Measurements from ENCODE around the gene URB2. TPM values are rescaled to one million over a fixed set of nuclear protein-coding genes. Genes with fewer than 3 reads are reported as not detected.
"Not testable (repeated sequence)": the region's sequence is repeated elsewhere in the genome, so short reads cannot be mapped to it uniquely, and the experiment has no call there.

Gene URB2
- total RNA-seq, 1 donor from 2014 or later = 27.0 TPM

GRCh38 chr1:229620876-229621275 lies 5.2 kb upstream of the URB2 start:
- Mint-ChIP-seq H3K4me3 (ENCODE audit: low read depth) (no peak overlapping the region), H3K36me3 (ENCODE audit: low read depth) (peaks cover 12% of the 10 kb centered on the region), H3K9me3 (no peaks in the 10 kb centered on the region), H3K27ac (no peak overlapping the region), H3K4me1 (ENCODE audit: low read depth) (peaks cover 39% of the 10 kb centered on the region), H3K27me3 (ENCODE audit: low read depth) (no peaks in the 10 kb centered on the region)
- DNase-seq (ENCODE audit: low spot score) = no peak
- intact Hi-C loops (cut with micrococcal nuclease) = loop anchor here (10.0 kb wide), 2 partner anchors 176 to 366 kb away; no protein-coding TSS in a partner anchor

- H3K9me3 Mint-ChIP-seq = no peaks in the 10 kb centered on the region
- peaks cover 12% of the 10 kb centered on the region for H3K36me3 Mint-ChIP-seq (ENCODE audit: low read depth)
- H3K4me1 Mint-ChIP-seq (ENCODE audit: low read depth) = peaks cover 39% of the 10 kb centered on the region
- no peak for DNase-seq (ENCODE audit: low spot score)
- H3K4me3 Mint-ChIP-seq (ENCODE audit: low read depth) = no peak overlapping the region
- intact Hi-C loops (cut with micrococcal nuclease) = loop anchor here (10.0 kb wide), 2 partner anchors 177 to 367 kb away; no protein-coding TSS in a partner anchor
- H3K27me3 Mint-ChIP-seq (ENCODE audit: low read depth) = no peaks in the 10 kb centered on the region
- H3K27ac Mint-ChIP-seq = no peak overlapping the region
These were observed 4.4 kb upstream of the URB2 start for GRCh38 chr1:229621663-229622062.

GRCh38 chr1:229622641-229623120 lies 3.4 kb upstream of the URB2 start:
- H3K27me3 Mint-ChIP-seq (ENCODE audit: low read depth); H3K27ac Mint-ChIP-seq; H3K9me3 Mint-ChIP-seq; DNase-seq (ENCODE audit: low spot score); H3K4me3 Mint-ChIP-seq (ENCODE audit: low read depth): not testable (repeated sequence)
- H3K36me3 Mint-ChIP-seq (ENCODE audit: low read depth) = peaks cover 12% of the 10 kb centered on the region
- intact Hi-C loops (cut with micrococcal nuclease) = loop anchor here (10.0 kb wide), 2 partner anchors 178 to 368 kb away; no protein-coding TSS in a partner anchor
- peaks cover 50% of the 10 kb centered on the region for H3K4me1 Mint-ChIP-seq (ENCODE audit: low read depth)

- Mint-ChIP-seq H3K27me3 (ENCODE audit: low read depth) (no peaks in the 10 kb centered on the region), H3K4me1 (ENCODE audit: low read depth) (peaks cover 49% of the 10 kb centered on the region), H3K36me3 (ENCODE audit: low read depth) (peaks cover 12% of the 10 kb centered on the region), H3K9me3 (no peaks in the 10 kb centered on the region), H3K27ac (no peak overlapping the region), H3K4me3 (ENCODE audit: low read depth) (no peak overlapping the region)
- intact Hi-C loops (cut with micrococcal nuclease) = loop anchor here (10.0 kb wide), 2 partner anchors 178 to 368 kb away; no protein-coding TSS in a partner anchor
- DNase-seq (ENCODE audit: low spot score) = no peak
These were observed 2.8 kb upstream of the URB2 start for GRCh38 chr1:229623225-229623624.

GRCh38 chr1:229623838-229624237 lies 2.2 kb upstream of the URB2 start:
- H3K27ac Mint-ChIP-seq = no peak overlapping the region
- no peaks in the 10 kb centered on the region for H3K27me3 Mint-ChIP-seq (ENCODE audit: low read depth)
- peaks cover 52% of the 10 kb centered on the region for H3K4me1 Mint-ChIP-seq (ENCODE audit: low read depth)

GRCh38 chr1:229624521-229625070 lies 1.5 kb upstream of the URB2 start:
- H3K36me3 Mint-ChIP-seq (ENCODE audit: low read depth) = peaks cover 24% of the 10 kb centered on the region
- H3K4me1 Mint-ChIP-seq (ENCODE audit: low read depth) = peaks cover 55% of the 10 kb centered on the region

More at GRCh38 chr1:229623838-229624237, 2.2 kb upstream of the URB2 start:
- peak overlapping the region; percentile 92 for H3K4me3 Mint-ChIP-seq (ENCODE audit: low read depth)
- no peak for DNase-seq (ENCODE audit: low spot score)
- peaks cover 18% of the 10 kb centered on the region for H3K36me3 Mint-ChIP-seq (ENCODE audit: low read depth)
- no peaks in the 10 kb centered on the region for H3K9me3 Mint-ChIP-seq
- intact Hi-C loops (cut with micrococcal nuclease) = loop anchor here (2.0 to 10.0 kb wide), 3 partner anchors 179 to 1019 kb away; partner anchors contain the start of gene COG2

GRCh38 chr1:229625071-229625914 lies 754 bp upstream of the URB2 start:
- no peaks in the 10 kb centered on the region for H3K27me3 Mint-ChIP-seq (ENCODE audit: low read depth)
- peaks cover 53% of the 10 kb centered on the region for H3K4me1 Mint-ChIP-seq (ENCODE audit: low read depth)
- intact Hi-C loops (cut with micrococcal nuclease) = loop anchor here (2.0 to 10.0 kb wide), 5 partner anchors 118 to 1018 kb away; partner anchors contain the start of genes COG2 and NUP133
- peak; percentile 33 for DNase-seq (ENCODE audit: low spot score)
- no peaks in the 10 kb centered on the region for H3K9me3 Mint-ChIP-seq
- H3K4me3 Mint-ChIP-seq (ENCODE audit: low read depth) = peak overlapping the region; percentile 92
- peak overlapping the region; percentile 83 for H3K27ac Mint-ChIP-seq
- peaks cover 29% of the 10 kb centered on the region for H3K36me3 Mint-ChIP-seq (ENCODE audit: low read depth)

More at GRCh38 chr1:229624521-229625070, 1.5 kb upstream of the URB2 start:
- no peak for DNase-seq (ENCODE audit: low spot score)
- peak overlapping the region; percentile 83 for H3K27ac Mint-ChIP-seq
- H3K27me3 Mint-ChIP-seq (ENCODE audit: low read depth) = no peaks in the 10 kb centered on the region
- intact Hi-C loops (cut with micrococcal nuclease) = loop anchor here (2.0 to 10.0 kb wide), 5 partner anchors 117 to 1018 kb away; partner anchors contain the start of genes COG2 and NUP133
- H3K4me3 Mint-ChIP-seq (ENCODE audit: low read depth) = peak overlapping the region; percentile 92
- no peaks in the 10 kb centered on the region for H3K9me3 Mint-ChIP-seq

- H3K27me3 Mint-ChIP-seq (ENCODE audit: low read depth) = no peaks in the 10 kb centered on the region
- no peaks in the 10 kb centered on the region for H3K9me3 Mint-ChIP-seq
- intact Hi-C loops (cut with micrococcal nuclease) = loop anchor here (5.0 to 10.0 kb wide), 4 partner anchors 120 to 372 kb away; partner anchors contain the start of gene NUP133
- DNase-seq (ENCODE audit: low spot score) = no peak
- H3K4me1 Mint-ChIP-seq (ENCODE audit: low read depth) = peaks cover 50% of the 10 kb centered on the region
- H3K36me3 Mint-ChIP-seq (ENCODE audit: low read depth) = peaks cover 35% of the 10 kb centered on the region
- H3K4me3 Mint-ChIP-seq (ENCODE audit: low read depth) = peak overlapping the region; percentile 96
- peak overlapping the region; percentile 85 for H3K27ac Mint-ChIP-seq
These were observed 956 bp downstream of the URB2 start for GRCh38 chr1:229627003-229627402.

GRCh38 chr1:229629261-229629660 lies 3.2 kb downstream of the URB2 start:
- intact Hi-C loops (cut with micrococcal nuclease) = loop anchor here (5.0 to 10.0 kb wide), 4 partner anchors 122 to 374 kb away; partner anchors contain the start of gene NUP133
- Mint-ChIP-seq H3K4me1 (ENCODE audit: low read depth) (peaks cover 40% of the 10 kb centered on the region), H3K27ac (no peak overlapping the region), H3K4me3 (ENCODE audit: low read depth) (no peak overlapping the region), H3K9me3 (no peaks in the 10 kb centered on the region), H3K27me3 (ENCODE audit: low read depth) (no peaks in the 10 kb centered on the region), H3K36me3 (ENCODE audit: low read depth) (peaks cover 39% of the 10 kb centered on the region)
- DNase-seq (ENCODE audit: low spot score) = no peak

- intact Hi-C loops (cut with micrococcal nuclease) = no loop called here
- H3K9me3 Mint-ChIP-seq = no peaks in the 10 kb centered on the region
- H3K36me3 Mint-ChIP-seq (ENCODE audit: low read depth) = peaks cover 57% of the 10 kb centered on the region
- peaks cover 31% of the 10 kb centered on the region for H3K4me1 Mint-ChIP-seq (ENCODE audit: low read depth)
- DNase-seq (ENCODE audit: low spot score) = no peak
- H3K4me3 Mint-ChIP-seq (ENCODE audit: low read depth) = no peak overlapping the region
- H3K27ac Mint-ChIP-seq = no peak overlapping the region
- H3K27me3 Mint-ChIP-seq (ENCODE audit: low read depth) = no peaks in the 10 kb centered on the region
These were observed 5.1 kb downstream of the URB2 start for GRCh38 chr1:229631148-229631547.

- DNase-seq (ENCODE audit: low spot score) = no peak
- Mint-ChIP-seq H3K9me3 (no peaks in the 10 kb centered on the region), H3K36me3 (ENCODE audit: low read depth) (peaks cover 66% of the 10 kb centered on the region), H3K4me3 (ENCODE audit: low read depth) (no peak overlapping the region), H3K27ac (no peak overlapping the region), H3K4me1 (ENCODE audit: low read depth) (peaks cover 27% of the 10 kb centered on the region), H3K27me3 (ENCODE audit: low read depth) (no peaks in the 10 kb centered on the region)
- intact Hi-C loops (cut with micrococcal nuclease) = no loop called here
These were observed 5.9 kb downstream of the URB2 start for GRCh38 chr1:229631966-229632365.

- Mint-ChIP-seq H3K4me1 (ENCODE audit: low read depth) (peaks cover 4% of the 10 kb centered on the region), H3K27me3 (ENCODE audit: low read depth) (no peaks in the 10 kb centered on the region), H3K27ac (no peak overlapping the region), H3K9me3 (no peaks in the 10 kb centered on the region), H3K4me3 (ENCODE audit: low read depth) (no peak overlapping the region), H3K36me3 (ENCODE audit: low read depth) (peaks cover 71% of the 10 kb centered on the region)
- DNase-seq (ENCODE audit: low spot score) = no peak
- intact Hi-C loops (cut with micrococcal nuclease) = no loop called here
These were observed 10.0 kb downstream of the URB2 start for GRCh38 chr1:229636042-229636441.

Measured in activated T-helper 2 cell treated with anti-CD3 and anti-CD28 coated beads, Interferon-gamma antibody, Interleukin-2, Interleukin-4, amounts not matched to agents 10 μg/mL and 5 μg/mL and 100 μg/mL, durations not matched to agents 14 hours and 24 hours and 36 hours (primary cell).